ENCODE measurements around the gene NOTCH1. TPM values are rescaled to one million over a fixed set of nuclear protein-coding genes. Genes with fewer than 3 reads are reported as not detected.
"Not testable (repeated sequence)": the region's sequence is repeated elsewhere in the genome, so short reads cannot be mapped to it uniquely, and the experiment has no call there.

The NOTCH1 gene
- polyA plus RNA-seq, 3 donors: 23.6 to 40.9 (median 36.2) TPM

DNA sequence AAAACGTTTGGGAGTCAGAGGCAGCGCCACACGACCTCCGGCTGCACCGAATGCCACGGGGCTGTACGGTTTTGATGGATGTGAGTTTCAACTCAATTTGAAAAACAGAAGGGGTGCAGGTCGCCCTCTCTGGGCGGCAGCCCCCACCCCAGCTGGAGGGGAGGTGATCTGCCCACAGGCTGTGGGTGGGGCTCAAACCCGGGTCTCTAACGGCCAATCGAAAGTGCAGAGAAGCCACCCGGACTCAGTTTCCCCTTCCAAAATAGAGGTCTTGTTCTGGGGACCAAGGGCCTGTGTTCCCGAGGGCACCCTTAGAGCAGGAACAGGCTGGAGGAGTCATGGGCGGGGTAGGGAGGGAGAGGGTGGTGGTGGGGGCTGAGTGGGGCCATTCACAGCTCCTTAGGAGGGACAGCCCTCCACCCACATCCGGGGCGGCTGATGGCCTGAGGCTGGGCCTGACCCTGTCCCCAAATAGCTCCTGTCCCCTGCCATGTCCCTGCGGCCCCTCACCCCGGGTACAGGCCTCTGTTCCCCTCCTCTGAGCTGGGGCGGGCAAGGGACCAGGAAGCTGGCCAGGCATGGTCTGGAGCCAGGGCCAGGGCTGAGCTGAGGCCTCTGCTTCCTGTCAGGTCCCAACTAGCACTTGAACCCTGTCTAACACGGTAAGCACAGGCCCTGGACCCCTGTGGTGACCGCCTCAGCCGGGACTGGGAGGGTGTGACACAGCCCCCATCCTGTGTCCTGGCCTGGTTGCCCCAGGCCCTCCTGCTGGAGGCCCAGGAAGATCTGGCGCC, 22.6 kb upstream of the NOTCH1 start:
- DNase-seq (ENCODE audit: extremely low read depth in 1 of 11, low read depth in 9 of 11, low spot score in 4 of 11): no peak

DNA sequence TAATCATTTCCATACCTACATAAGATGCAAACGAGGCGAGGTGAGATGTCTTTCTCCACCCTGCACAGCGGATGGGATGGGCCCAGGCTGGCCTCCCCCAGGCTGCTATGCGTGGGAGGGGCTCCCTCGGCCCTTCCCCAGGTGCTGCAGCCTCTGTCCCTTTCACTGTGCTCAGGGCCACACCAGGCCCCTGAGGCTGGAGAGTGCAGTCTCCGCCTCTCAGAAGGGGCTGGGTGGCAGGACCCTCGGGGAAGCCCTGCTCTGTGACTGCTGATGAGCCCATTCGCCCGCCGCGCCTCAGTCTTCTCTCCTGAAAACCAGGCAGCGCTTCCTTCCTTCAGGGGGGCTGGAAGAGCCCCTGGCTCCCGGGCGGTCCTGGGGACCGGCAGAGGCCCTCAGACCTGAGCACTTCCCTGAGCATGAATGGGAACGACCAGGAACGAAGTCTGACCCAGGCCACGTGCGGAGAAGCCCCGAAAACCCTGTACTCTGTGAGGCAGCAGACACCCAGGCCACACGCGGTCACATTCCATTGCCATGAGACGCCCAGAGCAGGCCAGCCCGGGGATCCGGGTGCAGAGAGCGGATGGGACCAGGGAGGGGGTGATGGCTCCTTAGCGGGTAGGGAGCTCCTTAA, 21.9 kb upstream of the NOTCH1 start:
- no peak for DNase-seq (ENCODE audit: extremely low read depth in 1 of 11, low read depth in 9 of 11, low spot score in 4 of 11)

DNA sequence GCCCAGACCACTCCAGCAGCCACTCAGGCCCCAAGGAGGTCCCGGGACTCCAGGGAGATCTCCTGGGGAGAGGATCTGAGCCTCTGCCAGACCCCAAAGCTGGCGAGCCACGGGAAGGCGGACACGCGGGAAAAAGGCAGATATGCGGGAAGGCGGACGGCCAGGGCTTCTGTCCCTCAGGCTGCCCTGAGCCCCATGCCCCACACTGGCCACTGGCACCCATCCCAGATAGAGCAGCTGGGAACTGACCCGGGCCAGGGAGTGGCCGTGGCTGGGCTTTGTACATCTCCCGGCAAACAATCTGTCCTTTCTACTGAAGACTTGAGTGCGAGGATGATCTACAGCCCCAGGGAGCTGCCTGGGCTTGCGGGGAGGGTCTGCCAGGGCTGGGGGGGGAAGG, 21.1 kb upstream of the NOTCH1 start:
- no peak for DNase-seq (ENCODE audit: extremely low read depth in 1 of 11, low read depth in 9 of 11, low spot score in 4 of 11)

DNA sequence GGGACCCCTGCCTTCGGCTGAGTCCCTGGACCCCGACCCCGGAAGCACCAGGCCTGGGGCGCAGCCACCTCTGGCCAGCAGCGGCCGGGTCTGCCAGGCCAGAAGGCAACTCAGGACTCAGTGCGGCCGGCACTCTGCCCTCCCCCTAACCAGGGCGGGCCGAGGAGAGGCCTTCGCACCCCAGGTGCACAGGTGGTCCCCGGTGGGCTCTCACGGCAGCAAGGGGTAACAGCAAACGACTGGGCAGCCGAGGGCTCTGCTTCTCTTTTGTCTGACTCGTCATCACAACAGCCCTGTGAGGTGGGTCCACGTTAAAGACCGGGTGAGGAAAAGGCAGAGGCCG, 20.7 kb upstream of the NOTCH1 start:
- no peak for DNase-seq (ENCODE audit: extremely low read depth in 1 of 11, low read depth in 9 of 11, low spot score in 4 of 11)

DNA sequence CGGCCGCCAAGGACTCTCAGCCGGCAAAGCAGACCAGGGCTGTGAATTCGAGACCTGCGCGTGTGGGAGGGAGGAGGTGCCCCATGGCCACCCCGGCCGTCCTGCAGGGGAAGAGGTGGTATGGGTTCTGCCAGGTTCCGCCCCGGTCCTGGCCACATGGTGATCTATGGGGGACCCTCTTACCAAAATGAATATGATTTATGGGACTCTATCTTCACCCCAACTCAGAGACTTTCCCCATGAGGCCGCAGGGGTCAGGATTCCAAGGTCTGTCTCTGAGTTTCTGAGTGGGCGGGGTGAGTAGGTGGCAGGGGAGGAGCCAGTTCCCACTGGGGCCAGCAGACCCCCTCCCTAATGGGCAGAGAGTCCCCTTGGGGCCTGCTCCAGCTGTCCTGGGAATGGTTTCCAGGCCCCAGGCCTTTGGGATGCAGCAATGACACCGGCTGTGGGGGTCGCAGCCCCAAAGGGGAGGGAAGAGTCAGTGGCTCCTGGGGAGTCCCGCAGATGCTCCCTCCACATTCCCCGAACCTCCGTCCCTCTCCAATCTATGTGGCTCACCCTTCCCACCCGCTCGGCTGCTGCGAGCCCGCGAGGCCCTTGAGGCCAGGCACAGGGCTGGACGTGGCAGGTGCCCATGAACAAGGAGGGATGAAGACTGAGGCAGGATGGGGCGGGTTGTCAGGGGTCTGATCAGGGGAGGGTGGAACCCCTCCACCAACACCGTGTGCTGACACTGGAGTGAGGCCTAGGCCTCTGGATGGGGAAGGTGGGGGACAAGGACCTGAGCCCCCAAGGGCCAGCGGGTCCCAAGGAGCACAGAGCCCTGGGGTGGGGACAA, 20.1 kb upstream of the NOTCH1 start:
- no peak for DNase-seq (ENCODE audit: extremely low read depth in 1 of 11, low read depth in 9 of 11, low spot score in 4 of 11)

DNA sequence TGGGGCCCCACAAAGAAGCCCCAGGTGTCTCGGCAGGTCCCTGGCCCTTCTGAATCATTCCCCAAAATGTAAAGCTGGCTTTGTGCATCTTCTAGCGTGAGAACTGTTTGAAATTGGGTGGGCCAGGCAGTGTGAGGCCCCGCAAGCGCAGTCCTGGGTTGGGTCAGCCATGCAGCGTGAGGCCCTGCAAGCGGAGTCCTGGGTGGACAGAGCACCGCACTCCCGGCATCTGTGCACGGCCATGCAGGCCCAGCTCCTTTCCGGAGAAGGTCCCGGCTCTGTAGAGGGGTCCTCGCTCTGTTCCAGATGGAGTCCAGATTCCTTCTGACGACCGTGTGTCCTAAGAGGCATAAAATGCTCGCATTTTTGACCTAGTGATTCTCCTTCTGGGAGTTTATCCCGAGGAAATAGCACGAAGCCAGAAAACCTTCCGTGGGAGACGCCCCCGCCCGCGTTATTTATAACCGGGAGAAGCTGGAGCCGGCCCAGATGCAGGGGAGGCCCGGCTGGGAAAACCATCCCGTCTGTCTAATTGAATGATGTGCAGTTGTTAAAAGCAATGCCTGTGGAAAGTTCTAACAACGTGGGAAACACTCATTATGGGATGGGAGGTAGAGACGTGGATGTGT, 19.4 kb upstream of the NOTCH1 start:
- peak in 1 of 11 donors; percentile 70 for DNase-seq (ENCODE audit: extremely low read depth in 1 of 11, low read depth in 9 of 11, low spot score in 4 of 11)

DNA sequence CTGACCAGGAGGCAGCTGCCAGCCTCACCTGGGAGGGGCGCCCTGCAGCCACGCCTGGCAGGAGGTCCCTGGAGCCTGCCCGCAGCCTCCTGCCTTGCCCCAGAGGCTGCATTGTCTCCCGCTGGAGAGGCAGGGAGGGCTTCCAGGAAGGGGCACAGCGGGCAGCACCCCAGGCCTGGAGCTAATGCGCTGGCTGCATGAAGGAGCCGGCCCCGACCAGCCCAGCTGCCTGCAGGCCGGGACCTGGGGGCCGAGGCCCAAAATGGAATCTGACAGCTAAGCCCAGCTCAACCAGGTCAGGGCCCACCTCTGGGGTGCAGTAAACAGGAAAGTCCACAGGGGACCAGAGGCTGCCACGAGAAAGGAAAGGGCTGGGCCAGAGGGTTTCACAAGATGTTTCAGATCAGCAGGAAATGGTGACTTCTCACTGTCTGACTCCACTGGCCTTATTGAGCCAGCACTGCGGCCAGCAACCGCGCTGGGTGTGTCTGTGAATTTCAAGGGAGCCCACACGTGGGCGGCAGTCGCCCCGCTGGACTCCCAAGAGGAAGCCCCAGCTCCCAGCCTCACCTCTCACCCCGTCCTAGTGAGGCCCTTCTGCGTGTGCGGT, 18.6 kb upstream of the NOTCH1 start:
- no peak for DNase-seq (ENCODE audit: extremely low read depth in 1 of 11, low read depth in 9 of 11, low spot score in 4 of 11)

DNA sequence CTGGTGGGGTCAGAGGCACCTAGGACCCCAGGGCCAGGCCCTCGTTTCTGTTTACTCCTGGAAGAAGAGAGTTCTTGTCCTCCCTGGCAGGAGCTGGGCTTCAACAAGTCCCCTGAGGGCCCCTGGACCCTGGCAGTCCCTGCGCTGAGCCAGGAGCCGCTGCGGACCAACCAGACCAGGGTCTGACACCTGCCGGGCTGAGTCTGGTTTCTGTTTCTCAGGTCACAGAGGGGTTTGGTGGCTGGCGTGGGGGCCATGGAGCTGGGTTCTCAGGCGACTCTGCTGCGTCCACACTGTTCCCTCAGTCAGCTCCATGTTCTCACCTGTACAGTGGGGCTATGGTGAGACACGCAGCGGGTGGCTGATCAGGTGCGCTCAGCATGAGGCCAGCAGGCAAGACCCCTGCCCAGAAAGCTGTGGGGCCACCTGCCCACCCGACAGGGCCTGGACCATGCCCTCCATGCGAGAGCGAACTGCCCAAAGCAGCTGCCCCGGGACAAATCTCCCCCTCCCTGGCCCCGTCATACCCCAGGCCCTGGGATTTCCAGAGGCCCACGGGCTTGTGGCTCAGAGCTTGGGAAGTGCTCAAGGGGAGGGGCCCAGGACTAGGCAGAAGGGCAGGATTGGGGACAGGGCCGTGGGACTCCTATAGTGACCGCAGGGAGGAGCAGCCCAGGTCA, 17.9 kb upstream of the NOTCH1 start:
- DNase-seq (ENCODE audit: extremely low read depth in 1 of 11, low read depth in 9 of 11, low spot score in 4 of 11): no peak

DNA sequence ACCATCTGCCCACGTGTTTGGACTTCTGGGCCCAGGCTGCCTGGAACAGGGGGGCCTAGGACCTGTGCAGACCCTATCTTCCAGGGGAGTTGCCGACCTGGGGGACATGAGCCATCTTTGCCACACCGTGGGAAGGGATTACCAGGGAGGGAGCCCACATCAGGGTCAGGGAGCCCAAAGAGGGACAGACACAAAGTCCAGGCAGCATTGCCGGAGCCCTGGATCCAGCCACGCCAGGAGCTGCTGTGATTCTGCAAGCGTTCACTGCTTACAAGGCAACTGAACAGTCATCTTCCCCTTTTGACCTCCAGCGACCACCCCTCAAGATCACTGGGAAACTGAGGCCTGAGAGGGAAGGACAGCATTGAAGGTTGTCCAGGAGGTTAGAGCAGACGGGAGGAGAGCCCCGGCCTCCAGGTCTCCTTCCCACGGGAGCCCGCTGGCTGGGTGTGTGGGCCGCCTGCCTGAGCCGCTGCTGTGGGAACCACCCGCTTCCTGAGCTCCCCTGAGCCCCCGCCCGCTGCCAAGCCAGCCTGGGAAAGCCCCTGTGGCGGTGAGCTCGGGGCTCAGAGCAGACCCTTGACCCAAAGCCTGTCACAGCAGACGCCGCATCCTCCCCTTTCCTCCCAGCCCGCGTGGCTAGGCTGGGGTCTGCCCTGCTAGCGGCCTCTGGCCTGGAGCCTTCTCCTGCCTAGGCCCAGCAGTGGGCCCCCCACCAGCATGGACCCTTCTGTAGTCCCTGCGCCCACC, 17.1 kb upstream of the NOTCH1 start:
- no peak for DNase-seq (ENCODE audit: extremely low read depth in 1 of 11, low read depth in 9 of 11, low spot score in 4 of 11)

DNA sequence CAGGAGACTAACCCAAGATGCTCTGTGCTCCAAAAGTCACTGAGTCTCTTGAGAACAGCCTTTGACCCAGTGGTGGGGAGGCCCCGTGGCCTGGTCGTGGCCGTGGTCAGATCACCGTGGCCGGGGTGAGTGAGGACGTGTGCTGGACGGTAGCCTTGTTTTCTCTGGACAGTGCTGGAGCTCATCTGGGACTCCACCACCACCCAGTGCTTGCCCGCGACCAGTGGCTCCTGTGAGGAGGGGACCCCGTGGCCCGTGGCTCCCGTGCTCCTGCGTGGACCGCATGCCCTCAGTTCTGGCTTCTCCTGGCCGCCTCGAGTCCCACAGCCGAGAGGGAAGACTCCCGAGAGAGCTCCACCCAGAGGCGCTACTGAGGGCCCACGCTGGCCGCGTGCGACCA, 15.9 kb upstream of the NOTCH1 start:
- DNase-seq (ENCODE audit: extremely low read depth in 1 of 11, low read depth in 9 of 11, low spot score in 4 of 11): no peak

DNA sequence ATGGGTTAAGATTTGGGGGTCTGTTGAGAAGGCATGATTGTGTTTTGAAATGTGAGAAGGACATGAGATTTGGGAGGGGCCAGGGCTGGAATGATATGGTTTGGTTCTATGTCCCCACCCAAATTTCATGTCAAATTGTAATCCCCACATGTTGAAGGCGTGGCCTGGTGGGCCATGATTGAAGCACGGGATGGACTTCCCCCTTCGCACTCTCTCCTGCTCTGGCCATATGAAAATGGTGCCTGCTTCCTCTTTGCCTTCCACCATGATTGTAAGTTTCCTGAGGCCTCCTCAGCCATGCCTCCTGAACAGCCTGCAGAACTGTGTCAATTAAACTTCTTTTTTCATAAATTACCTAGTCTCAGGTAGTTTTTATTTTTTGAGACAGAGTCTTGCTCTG, 14.7 kb upstream of the NOTCH1 start:
- DNase-seq (ENCODE audit: extremely low read depth in 1 of 11, low read depth in 9 of 11, low spot score in 4 of 11): no peak

DNA sequence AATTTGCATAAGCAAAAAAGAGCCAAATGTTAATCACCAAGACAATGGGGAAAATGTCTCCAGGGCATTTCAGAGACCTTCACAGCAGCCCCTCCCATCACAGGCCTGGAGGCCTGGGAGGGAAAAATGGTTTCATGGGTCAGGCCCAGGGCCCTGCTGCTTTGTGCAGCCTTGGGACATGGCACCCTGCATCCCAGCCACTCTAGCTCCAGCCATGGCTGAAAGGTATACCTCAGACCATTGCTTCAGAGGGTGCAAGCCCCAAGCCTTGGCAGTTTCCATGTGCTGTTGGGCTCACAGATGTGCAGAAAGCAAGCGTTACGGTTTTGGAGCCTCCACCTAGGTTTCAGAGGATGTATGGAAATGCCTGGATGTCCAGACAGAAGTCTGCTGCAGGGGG, 13.5 kb upstream of the NOTCH1 start:
- DNase-seq (ENCODE audit: extremely low read depth in 1 of 11, low read depth in 9 of 11, low spot score in 4 of 11): not testable (repeated sequence)

DNA sequence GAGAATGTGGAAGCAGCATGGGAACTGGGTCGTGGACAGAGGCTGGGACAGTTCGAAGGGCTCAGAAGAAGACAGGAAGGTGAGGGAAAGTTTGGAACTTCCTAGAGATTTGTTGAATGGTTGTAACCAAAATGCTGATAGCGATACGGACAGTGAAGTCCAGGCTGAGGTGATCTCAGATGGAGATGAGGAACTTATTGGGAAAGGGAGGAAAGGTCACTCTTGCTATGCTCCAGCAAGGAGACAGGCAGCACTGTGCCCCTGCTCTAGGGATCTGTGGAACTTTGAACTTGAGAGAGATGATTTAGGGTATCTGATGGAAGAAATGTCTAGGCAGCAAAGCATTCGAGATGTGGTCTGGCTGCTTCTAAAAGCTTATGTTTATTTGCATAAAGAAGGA, 13.0 kb upstream of the NOTCH1 start:
- not testable (repeated sequence) for DNase-seq (ENCODE audit: extremely low read depth in 1 of 11, low read depth in 9 of 11, low spot score in 4 of 11)

DNA sequence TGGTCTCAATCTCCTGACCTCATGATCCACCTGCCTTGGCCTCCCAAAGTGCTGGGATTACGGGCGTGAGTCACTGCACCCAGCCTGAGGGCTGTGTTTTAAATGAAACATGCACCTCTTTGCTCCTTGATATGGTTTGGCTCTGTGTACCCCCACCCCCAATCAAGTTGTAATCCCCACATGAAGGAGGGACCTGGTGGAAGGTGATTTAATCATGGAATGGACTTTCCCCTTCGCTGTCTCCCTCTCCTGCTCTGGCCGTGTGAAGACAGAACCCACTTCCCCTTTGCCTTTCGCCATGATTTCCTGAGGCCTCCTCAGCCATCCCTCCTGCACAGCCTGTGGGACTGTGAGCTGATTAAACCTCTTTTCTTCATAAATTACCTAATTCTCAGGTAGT, 12.5 kb upstream of the NOTCH1 start:
- no peak for DNase-seq (ENCODE audit: extremely low read depth in 1 of 11, low read depth in 9 of 11, low spot score in 4 of 11)

DNA sequence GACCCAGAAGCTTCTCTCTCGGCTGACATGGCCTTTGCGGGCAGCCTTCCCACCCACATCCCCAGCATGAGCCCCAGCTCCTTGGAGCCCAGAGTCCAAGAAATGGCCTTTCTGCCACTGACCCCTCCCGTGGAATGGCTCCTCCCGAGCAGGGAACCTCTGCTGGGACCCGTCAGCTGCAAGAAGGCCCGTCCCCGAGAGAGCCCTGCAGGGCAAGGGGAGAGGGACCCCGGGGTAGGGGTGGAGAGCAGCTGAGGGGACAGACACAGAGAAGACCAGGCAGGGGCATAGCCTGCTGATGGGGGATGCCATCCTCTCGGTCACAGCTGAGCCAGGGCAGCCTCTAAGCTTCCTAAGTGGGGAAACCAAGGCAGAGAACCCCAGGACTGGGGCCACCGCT, 11.2 kb upstream of the NOTCH1 start:
- no peak for DNase-seq (ENCODE audit: extremely low read depth in 1 of 11, low read depth in 9 of 11, low spot score in 4 of 11)

DNA sequence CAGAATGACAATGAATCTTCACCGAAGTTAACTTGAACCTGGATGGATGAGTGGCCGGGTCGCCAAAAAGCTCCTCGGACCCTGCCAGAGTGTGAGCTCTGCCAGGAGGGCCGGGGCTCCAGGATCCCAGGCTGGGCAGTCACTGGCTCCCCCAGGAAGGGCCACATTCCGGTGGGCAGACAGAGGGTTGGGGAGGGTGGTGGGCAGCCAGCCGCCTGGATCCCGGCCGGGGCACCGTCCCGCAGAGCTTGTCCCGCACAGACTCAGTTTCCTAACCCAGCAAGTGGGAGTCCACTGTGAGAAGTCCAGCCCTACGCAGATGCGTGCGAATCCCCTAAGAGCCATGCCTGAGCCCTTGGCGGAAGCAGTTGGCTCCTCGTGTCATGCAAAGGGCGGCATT, 10.3 kb upstream of the NOTCH1 start:
- no peak for DNase-seq (ENCODE audit: extremely low read depth in 1 of 11, low read depth in 9 of 11, low spot score in 4 of 11)

DNA sequence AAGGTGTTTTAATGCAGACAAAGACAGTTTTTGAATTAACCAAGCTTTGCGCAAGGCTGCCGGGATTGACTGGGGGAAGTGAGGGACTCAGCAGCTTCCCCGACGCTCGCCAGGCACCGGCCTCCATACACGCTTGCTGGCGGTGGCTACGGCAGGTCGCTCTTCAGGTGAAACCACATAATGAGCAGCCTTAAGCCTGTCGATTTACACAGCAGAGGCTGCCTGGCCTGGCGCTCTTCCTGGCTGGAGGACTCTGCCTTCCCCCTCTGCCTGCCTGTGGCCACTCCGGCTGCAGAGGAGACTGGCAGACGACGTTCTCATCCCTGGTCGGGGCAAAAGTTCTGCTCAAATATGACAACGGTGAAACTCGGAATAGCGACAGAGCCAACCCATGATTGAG, 9.0 kb upstream of the NOTCH1 start:
- DNase-seq (ENCODE audit: extremely low read depth in 1 of 11, low read depth in 9 of 11, low spot score in 4 of 11): no peak

DNA sequence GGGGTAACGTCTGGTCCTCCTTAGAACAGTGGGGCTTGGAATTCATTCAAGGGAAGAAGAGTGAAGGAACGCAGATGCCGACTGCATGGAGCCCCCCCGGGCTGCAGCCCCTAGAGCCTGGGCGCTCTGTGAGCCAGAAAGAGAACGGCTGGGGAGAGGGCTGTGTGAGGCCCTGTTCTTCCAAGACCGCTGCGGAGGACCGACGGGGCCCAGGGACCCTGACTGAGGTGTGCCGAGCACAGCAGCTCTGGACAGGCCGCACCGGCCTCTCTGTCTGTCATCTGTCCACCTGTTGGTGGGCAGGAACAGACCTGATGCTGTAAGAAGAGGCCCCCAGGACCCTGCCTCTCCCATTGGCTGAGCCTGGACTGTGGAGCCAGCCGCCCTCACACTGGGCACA, 7.7 kb upstream of the NOTCH1 start:
- DNase-seq (ENCODE audit: extremely low read depth in 1 of 11, low read depth in 9 of 11, low spot score in 4 of 11): no peak
